ENCODE results near the gene GTF3A.
A peak's percentile ranks its signal among the peaks of the same experiment; 100 is the strongest.
"Not testable (repeated sequence)": the region's sequence is repeated elsewhere in the genome, so short reads cannot be mapped to it uniquely, and the experiment has no call there.

Gene GTF3A

GRCh38 chr13:27424246-27425157 is at the start of gene GTF3A:
GTF3A (plus strand) TSS chr13:27424619.
- peak; percentile 87 for DNase-seq

- DNase-seq, result peak; percentile 80
These were observed 49.8 kb upstream of the GTF3A start for GRCh38 chr13:27374650-27375049.

GRCh38 chr13:27375686-27376326 is 48.6 kb upstream of the GTF3A start:
- DNase-seq, result peak; percentile 47

GRCh38 chr13:27379126-27379525 is 45.3 kb upstream of the GTF3A start:
- no peak for DNase-seq

- DNase-seq, result peak; percentile 54
These were observed 44.5 kb upstream of the GTF3A start for GRCh38 chr13:27379694-27380641.

- no peak for DNase-seq
These were observed 42.8 kb upstream of the GTF3A start for GRCh38 chr13:27381601-27382000.

GRCh38 chr13:27383104-27383921 is 41.1 kb upstream of the GTF3A start:
- DNase-seq, result no peak

- DNase-seq, result no peak
These were observed 40.1 kb upstream of the GTF3A start for GRCh38 chr13:27384285-27384684.

GRCh38 chr13:27388241-27388640 is 36.2 kb upstream of the GTF3A start:
- no peak for DNase-seq

- no peak for DNase-seq
These were observed 34.5 kb upstream of the GTF3A start for GRCh38 chr13:27389891-27390290.

GRCh38 chr13:27391471-27391870 is 32.9 kb upstream of the GTF3A start:
- peak; percentile 26 for DNase-seq

- DNase-seq, result no peak
These were observed 31.3 kb upstream of the GTF3A start for GRCh38 chr13:27393101-27393500.

- DNase-seq, result no peak
These were observed 29.4 kb upstream of the GTF3A start for GRCh38 chr13:27395007-27395510.

GRCh38 chr13:27396252-27396846 is 28.1 kb upstream of the GTF3A start:
- no peak for DNase-seq

- peak; percentile 15 for DNase-seq
These were observed 26.1 kb upstream of the GTF3A start for GRCh38 chr13:27398360-27398759.

GRCh38 chr13:27400405-27400804 is 24.0 kb upstream of the GTF3A start:
- not testable (repeated sequence) for DNase-seq

- peak; percentile 72 for DNase-seq
These were observed 23.2 kb upstream of the GTF3A start for GRCh38 chr13:27401210-27401609.

GRCh38 chr13:27403203-27403678 is 21.2 kb upstream of the GTF3A start:
- peak; percentile 64 for DNase-seq

- no peak for DNase-seq
These were observed 20.6 kb upstream of the GTF3A start for GRCh38 chr13:27403727-27404385.

GRCh38 chr13:27404680-27405079 is 19.7 kb upstream of the GTF3A start:
- DNase-seq, result no peak
